GM18505 (cell line): ENCODE results near the gene NCDN.

Experiments used
- ATAC-seq: cut with Tn5 transposase; IDR thresholded peaks from one replicate; pipeline ENCODE4 v1.9.1; 2021; ENCODE audit not compliant: unreplicated experiment
- POLR2A ChIP-seq: IDR thresholded peaks from 4 replicates; pipeline ENCODE4 v1.6.1; 2011; ENCODE audit warnings: borderline replicate concordance; ENCODE audit not compliant: insufficient read depth, insufficient read length; ENCODE audit errors: extremely low read depth

The NCDN gene

GRCh38 chr1:35536556-35537162 lies 20.9 kb upstream of the NCDN start:
- no peak for ATAC-seq
- TF ChIP-seq POLR2A = no peak

DNA sequence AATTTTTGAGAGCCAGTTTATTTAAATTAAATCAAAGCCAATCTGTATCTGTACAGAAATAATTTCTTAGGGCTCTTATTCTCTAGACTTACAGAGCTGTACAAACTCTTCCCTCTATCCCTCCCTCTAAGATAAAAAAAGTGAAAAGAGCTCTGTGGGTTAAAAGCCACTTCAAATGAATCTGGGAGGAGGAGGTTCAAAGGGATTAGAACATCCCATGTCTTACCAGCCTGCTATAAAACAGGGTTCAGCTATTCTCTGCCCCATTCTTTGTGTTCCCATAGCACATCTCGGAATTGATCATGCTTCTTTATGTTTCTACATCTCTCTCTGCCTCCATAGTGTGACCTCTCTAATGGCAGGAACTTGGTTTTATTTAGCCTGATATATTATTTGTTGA lies 19.8 kb upstream of the NCDN start:
- TF ChIP-seq POLR2A = no peak
- no peak for ATAC-seq

DNA sequence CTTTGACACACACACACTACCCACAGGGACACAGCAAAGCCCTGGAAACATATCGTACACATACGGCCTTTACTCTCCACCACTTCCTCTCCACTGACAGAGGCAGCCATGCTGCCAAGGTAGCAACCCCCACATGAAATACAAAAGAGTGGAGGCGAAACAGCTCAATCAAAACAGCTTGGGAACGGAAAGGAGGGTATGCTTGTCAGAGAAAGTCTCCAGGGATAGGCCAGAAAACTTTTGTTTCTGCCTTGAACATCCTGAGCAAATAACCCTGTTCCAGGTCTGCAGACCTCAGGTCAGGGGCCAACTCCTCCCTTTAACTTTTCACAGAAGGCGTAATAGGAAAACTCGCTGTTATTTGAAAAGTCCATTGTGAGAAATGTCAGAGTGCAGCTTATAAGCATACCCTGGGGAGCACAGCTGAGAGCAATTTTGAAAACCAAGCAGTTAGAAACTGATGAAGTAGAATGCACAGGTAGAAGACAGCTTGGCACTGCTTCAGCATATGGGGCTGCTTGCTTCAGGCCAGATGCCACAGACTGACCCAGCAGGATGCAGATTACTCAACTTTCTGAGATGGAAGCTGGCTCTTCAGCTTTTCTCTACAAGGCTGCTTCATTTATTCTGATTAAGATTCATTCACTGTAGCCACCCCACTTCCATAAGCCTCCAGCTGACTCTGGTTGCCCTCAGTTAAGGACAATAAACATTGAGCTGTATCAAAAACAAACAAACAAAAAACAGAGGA lies 18.4 kb upstream of the NCDN start:
- no peak for ATAC-seq
- no peak for TF ChIP-seq POLR2A

GRCh38 chr1:35539824-35540261 lies 17.8 kb upstream of the NCDN start:
- no peak for TF ChIP-seq POLR2A
- no peak for ATAC-seq

GRCh38 chr1:35544976-35545375 lies 12.6 kb upstream of the NCDN start:
- no peak for ATAC-seq

GRCh38 chr1:35546614-35547013 lies 11.0 kb upstream of the NCDN start:
- no peak for TF ChIP-seq POLR2A
- ATAC-seq = no peak

More at GRCh38 chr1:35544976-35545375, 12.6 kb upstream of the NCDN start:
- TF ChIP-seq POLR2A = no peak

DNA sequence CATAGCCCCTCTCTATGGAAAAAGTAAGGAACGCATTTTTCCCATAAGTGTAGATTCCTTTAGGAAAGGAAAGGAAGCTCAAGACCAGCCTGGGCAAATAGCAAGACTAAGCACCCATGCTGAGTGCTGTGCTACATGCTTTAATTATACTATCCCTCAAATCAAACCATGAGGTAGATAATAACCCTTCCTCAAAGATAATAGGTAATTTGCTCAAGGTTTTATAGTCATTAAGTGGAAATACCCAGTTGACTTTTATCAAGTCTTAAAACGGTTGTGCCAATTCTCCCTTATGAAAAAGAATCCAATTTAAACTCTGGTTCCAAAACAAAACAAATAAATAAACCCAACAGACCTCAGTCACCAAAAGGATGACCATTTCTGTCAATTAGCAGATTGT lies 3.7 kb upstream of the NCDN start:
- ATAC-seq = no peak
- TF ChIP-seq POLR2A = no peak

DNA sequence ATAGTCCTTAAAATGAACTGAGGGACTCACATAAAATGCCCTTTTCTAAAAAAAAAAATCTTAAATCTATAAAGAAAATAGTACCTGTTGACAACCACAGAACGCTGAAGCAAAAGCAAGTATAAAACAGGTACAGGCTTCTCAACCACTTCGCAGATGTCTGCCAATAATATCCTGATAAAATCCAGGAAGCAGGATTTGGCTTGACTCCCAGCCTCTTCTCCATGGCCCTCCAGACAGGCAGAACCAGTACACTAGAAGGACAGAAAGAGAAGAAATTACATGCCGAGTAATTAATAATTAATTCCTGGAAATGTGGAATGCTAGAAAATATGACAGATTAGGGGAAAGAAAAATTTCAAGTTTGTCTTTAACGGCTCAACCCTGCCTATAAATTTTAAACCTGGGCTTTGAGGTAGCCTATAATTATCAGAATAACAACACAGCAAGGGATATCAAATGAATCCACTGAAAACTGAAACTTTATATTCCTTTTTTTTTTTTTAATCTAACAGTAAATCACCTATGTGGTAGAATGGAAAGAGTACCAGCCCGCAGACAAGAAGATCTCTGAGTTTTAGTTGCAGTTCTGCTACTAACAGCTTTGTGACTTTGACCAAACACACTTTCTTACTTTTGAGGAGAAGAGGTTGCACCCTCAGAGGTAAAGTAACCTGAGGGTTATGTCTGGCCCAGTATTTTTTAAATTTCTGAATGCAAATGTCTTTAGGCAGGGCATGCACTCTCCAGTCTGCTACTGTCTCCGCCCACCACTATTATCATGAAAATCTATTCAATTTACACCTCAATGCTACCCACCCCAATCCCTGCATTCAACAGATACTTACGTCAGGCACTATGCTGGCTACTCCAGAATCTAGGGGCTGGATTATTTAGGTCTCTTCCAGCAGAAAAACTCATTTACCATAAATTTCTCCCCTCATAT lies 3.1 kb upstream of the NCDN start:
- no peak for TF ChIP-seq POLR2A
- no peak for ATAC-seq

GRCh38 chr1:35555212-35555584 lies 2.4 kb upstream of the NCDN start:
- no peak for TF ChIP-seq POLR2A
- ATAC-seq = no peak

- TF ChIP-seq POLR2A = no peak
- ATAC-seq = no peak
These were observed 1.8 kb upstream of the NCDN start for GRCh38 chr1:35555601-35556477.

DNA sequence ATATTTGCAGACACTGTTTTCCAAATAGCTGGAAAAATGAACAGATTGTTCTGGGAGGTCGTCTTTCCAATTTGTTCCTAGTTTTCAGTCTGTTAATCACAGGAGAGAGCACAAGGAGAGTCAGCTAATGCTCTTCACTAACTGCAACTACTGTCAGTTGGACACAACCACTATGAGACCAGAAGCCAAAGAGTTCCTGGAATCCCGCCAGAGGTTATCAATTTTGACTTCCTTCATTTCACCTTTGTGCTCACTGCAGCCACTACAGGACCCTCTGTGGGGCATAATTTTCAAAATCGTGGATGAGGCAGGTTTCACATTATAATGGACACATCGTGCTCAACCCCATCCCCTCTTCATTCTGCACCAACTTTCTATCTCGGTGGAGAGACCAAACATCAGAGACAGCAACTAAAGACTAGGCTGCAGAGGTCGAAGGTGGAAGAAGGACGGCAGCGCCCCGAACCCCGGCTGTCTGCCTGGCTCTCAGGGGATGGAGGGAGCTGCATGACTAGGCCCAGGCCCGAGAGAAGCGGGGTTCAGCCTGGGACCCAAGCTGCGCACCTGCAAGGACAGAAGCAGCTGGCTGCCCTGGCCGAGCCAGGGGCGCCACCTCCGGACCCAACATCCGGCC lies 998 bp upstream of the NCDN start:
- no peak for ATAC-seq
- TF ChIP-seq POLR2A = no peak

GRCh38 chr1:35557118-35557610 lies 435 bp upstream of the NCDN start, which contains the start of gene KIAA0319L:
Gene KIAA0319L (minus strand): TSS chr1:35557403. CDS start chr1:35554491, 2,912 bp downstream.
- ATAC-seq = peak; percentile 63
- no peak for TF ChIP-seq POLR2A

DNA sequence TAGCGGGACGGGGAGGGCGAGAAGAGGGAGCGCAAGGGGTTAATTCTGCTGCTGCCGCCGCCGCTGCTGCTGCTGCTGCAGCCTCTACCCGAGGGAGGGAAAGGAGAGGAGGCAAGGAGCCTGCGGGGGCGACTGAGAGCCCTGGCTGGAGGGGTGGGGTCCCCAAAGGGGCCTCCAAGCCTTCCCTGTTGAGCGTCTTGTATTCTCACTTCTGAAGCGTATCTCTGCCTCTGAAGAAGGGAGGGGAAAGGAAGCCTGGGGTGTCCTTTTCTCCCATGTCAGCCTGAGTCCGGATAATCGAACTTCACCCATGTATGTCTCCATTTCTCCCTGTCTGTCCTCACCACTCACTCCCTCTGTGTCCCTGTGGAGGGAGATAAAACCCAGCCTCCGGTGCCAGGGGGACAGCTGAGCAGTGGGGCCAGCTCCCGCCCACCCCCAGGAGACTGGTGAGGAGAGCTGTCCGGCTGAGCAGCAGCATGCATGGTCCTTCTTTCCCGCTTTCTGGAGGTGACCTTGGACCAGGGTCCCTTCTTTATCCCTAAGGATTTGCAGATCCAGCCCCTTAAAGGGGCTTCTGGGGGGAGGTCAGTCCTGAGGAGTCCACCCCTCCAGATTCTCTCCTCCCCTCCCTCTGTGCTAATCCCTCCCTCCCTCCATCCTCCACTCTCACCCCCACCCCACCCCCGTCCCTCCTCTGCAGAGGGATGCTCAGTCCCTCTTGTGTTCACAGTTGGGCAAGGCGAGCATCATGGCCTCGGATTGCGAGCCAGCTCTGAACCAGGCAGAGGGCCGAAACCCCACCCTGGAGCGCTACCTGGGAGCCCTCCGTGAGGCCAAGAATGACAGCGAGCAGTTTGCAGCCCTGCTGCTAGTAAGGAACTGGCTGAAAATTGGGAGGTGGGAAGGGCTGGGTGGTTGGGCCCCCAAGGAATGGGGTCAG lies 1.0 kb downstream of the NCDN start:
- no peak for TF ChIP-seq POLR2A
- no peak for ATAC-seq
